SK-N-SH (cell line): ENCODE data around the gene CIAO3. TPM values are rescaled to one million over a fixed set of nuclear protein-coding genes. Genes with fewer than 3 reads are reported as not detected.

ENCODE experiments used
- CTCF ChIA-PET: fragments of 300-600, 350-600 bp; formaldehyde crosslinking; extraction: SDS; loops from one replicate; lab custom pipeline; 2021; lab: Yijun Ruan, JAX
- POLR2A ChIA-PET: fragments of 350-600 bp; sonication (Branson Sonifier 250); formaldehyde crosslinking; extraction: SDS; loops from one replicate; lab custom pipeline; 2020; ENCODE audit warnings: antibody characterized with exemption, inconsistent platforms; lab: Yijun Ruan, JAX
- DNase-seq: peaks from one replicate; pipeline ENCODE4 v3.0.0; 2012
- H2AFZ ChIP-seq: fragments of 200-600 bp; sonication (generic); 2 replicates; pipeline ENCODE4 v1.8.1; 2016; ENCODE audit warnings: antibody characterized with exemption, mild to moderate bottlenecking, low read depth
- H3F3A ChIP-seq: fragments of 200-600 bp; sonication (generic); replicated peaks from 2 replicates; pipeline ENCODE3; 2016; ENCODE audit warnings: antibody characterized with exemption, mild to moderate bottlenecking; ENCODE audit not compliant: insufficient read depth
- H3K27ac ChIP-seq, 2 experiments: fragments of 200-500 bp in 1 of 2; fragments of 200-600 bp in 1 of 2; sonication (Bioruptor generic) in 1 of 2; sonication (generic), shearing (Covaris generic) in 1 of 2; 2 replicates each; pipeline versions ENCODE4 v1.5.1 to v1.6.1; 2014 to 2016; ENCODE audit warnings: low read depth in 2 of 2, inconsistent platforms in 1 of 2, low read length in 1 of 2, mild to moderate bottlenecking in 1 of 2, mixed read lengths in 1 of 2
- H3K27me3 ChIP-seq: fragments of 200-600 bp; sonication (generic), shearing (Covaris generic); 2 replicates; pipeline ENCODE4 v1.6.1; 2016; ENCODE audit warnings: mixed run types; ENCODE audit not compliant: insufficient read depth
- H3K36me3 ChIP-seq, 2 experiments: fragments of 200-500 bp in 1 of 2; fragments of 200-600 bp in 1 of 2; sonication (Bioruptor generic) in 1 of 2; sonication (generic) in 1 of 2; replicated peaks in 1 of 2; 2 replicates each; pipeline versions ENCODE3 to v1.5.1; 2014 to 2016; ENCODE audit warnings: low read length in 1 of 2, mild to moderate bottlenecking in 1 of 2; ENCODE audit not compliant: insufficient read depth in 2 of 2, control insufficient read depth in 1 of 2
- H3K4me1 ChIP-seq, 2 experiments: fragments of 200-500 bp in 1 of 2; fragments of 200-600 bp in 1 of 2; sonication (Bioruptor generic) in 1 of 2; sonication (generic), shearing (Covaris generic) in 1 of 2; 2 replicates each; pipeline versions ENCODE4 v1.5.1 to v1.6.1; 2014 to 2016; ENCODE audit warnings: low read depth in 1 of 2, low read length in 1 of 2, mixed run types in 1 of 2; ENCODE audit not compliant: insufficient read depth in 2 of 2, control insufficient read depth in 1 of 2
- H3K4me2 ChIP-seq: fragments of 200-600 bp; sonication (generic), shearing (Covaris generic); 2 replicates; pipeline ENCODE4 v1.6.1; 2017; ENCODE audit warnings: mixed run types
- H3K4me3 ChIP-seq, 2 experiments: fragments of 200-500 bp in 1 of 2; fragments of 200-600 bp in 1 of 2; sonication (Bioruptor generic) in 1 of 2; sonication (generic), shearing (Covaris generic) in 1 of 2; 2 replicates each; pipeline versions ENCODE4 v1.5.1 to v1.8.1; 2014 to 2016; ENCODE audit warnings: low read depth in 2 of 2, inconsistent platforms in 1 of 2, low read length in 1 of 2, mild to moderate bottlenecking in 1 of 2, mixed read lengths in 1 of 2, moderate library complexity in 1 of 2
- H3K79me2 ChIP-seq: fragments of 200-600 bp; sonication (generic); 2 replicates; pipeline ENCODE4 v1.8.1; 2017; ENCODE audit warnings: mild to moderate bottlenecking; ENCODE audit not compliant: insufficient read depth
- H3K9ac ChIP-seq: fragments of 200-600 bp; sonication (generic); 2 replicates; pipeline ENCODE4 v1.6.1; 2017; ENCODE audit warnings: mixed run types
- H3K9me2 ChIP-seq: fragments of 200-600 bp; sonication (generic); 2 replicates; pipeline ENCODE4 v1.6.1; 2017; ENCODE audit warnings: mixed run types
- H3K9me3 ChIP-seq: fragments of 200-600 bp; sonication (generic); 2 replicates; pipeline ENCODE4 v1.6.1; 2017; ENCODE audit warnings: mixed run types, mild to moderate bottlenecking, moderate library complexity
- H4K20me1 ChIP-seq: fragments of 200-600 bp; sonication (generic); 2 replicates; pipeline ENCODE4 v1.6.1; 2017; ENCODE audit warnings: mild to moderate bottlenecking, mixed run types; ENCODE audit not compliant: insufficient read depth
- ELF1 ChIP-seq: IDR thresholded peaks from 2 replicates; pipeline ENCODE4 v1.4.0; 2012
- EZH2phosphoT487 ChIP-seq: fragments of 200-600 bp; sonication (generic); IDR thresholded peaks from 2 replicates; pipeline ENCODE4 v1.6.1; 2017; ENCODE audit warnings: low read depth, mixed run types, mild to moderate bottlenecking, antibody characterized with exemption, moderate library complexity, borderline replicate concordance
- FOSL2 ChIP-seq: IDR thresholded peaks from 2 replicates; pipeline ENCODE4 v1.4.0; 2012; ENCODE audit warnings: low read depth, mild to moderate bottlenecking, moderate library complexity, borderline replicate concordance
- FOXJ3 ChIP-seq: sonication (generic); formaldehyde crosslinking; IDR thresholded peaks from 2 replicates; pipeline ENCODE4 v1.5.1; 2020; ENCODE audit warnings: mild to moderate bottlenecking, missing genetic modification reagents
- GATA2 ChIP-seq: sonication (generic); formaldehyde crosslinking; IDR thresholded peaks from 2 replicates; pipeline ENCODE4 v1.5.0; 2020; ENCODE audit warnings: mild to moderate bottlenecking, missing genetic modification reagents
- JUND ChIP-seq: IDR thresholded peaks from 2 replicates; pipeline ENCODE4 v1.4.0; 2012
- MXI1 ChIP-seq: IDR thresholded peaks from 2 replicates; pipeline ENCODE4 v1.6.1; 2012; ENCODE audit warnings: mild to moderate bottlenecking, low read depth, low read length, improper control_type of control experiment
- NFIC ChIP-seq: IDR thresholded peaks from 2 replicates; pipeline ENCODE4 v1.4.0; 2012; ENCODE audit warnings: borderline replicate concordance
- SMC3 ChIP-seq: IDR thresholded peaks from 2 replicates; pipeline ENCODE4 v1.6.1; 2012; ENCODE audit warnings: low read depth, low read length, improper control_type of control experiment
- TEAD4 ChIP-seq: IDR thresholded peaks from 2 replicates; pipeline ENCODE4 v1.4.0; 2012; ENCODE audit warnings: mild to moderate bottlenecking, borderline replicate concordance; ENCODE audit not compliant: insufficient read depth
- YY1 ChIP-seq: IDR thresholded peaks from 2 replicates; pipeline ENCODE4 v1.4.0; 2012; ENCODE audit warnings: low read depth, mild to moderate bottlenecking
- WGBS: methylation state at CpG from one replicate; pipeline ENCODE4 v1.1.6; 2017; ENCODE audit warnings: low lambda C conversion rate; 5-methylcytosine and 5-hydroxymethylcytosine counted together
- polyA plus RNA-seq, 3 experiments: library from polyadenylated mRNA; depleted of rRNA; stranded (reverse); fragments of >200 nt; gene quantifications; 2 replicates each; pipeline ENCODE4 v1.2.3, GENCODE V29; 2012
- TF ChIP-seq, protein P1 (sequence below): IDR thresholded peaks from 2 replicates; pipeline ENCODE4 v1.4.0; 2012; ENCODE audit warnings: low read depth, borderline replicate concordance
- TF ChIP-seq, protein P2 (sequence below): fragments of 150-350 bp; IDR thresholded peaks from 2 replicates; pipeline ENCODE4 v1.6.1; 2017; ENCODE audit warnings: antibody characterized with exemption, low read length, low read depth, borderline replicate concordance
- TF ChIP-seq, protein P3 (sequence below): fragments of 200-600 bp; sonication (generic); IDR thresholded peaks from 2 replicates; pipeline ENCODE4 v1.6.1; 2017; ENCODE audit warnings: antibody characterized with exemption, mild to moderate bottlenecking, moderate library complexity
- TF ChIP-seq, protein P4 (sequence below): IDR thresholded peaks from 2 replicates; pipeline ENCODE4 v1.6.1; 2012; ENCODE audit warnings: mild to moderate bottlenecking, low read depth, low read length, moderate library complexity
- TF ChIP-seq, protein P5 (sequence below): IDR thresholded peaks from 2 replicates; pipeline ENCODE4 v1.4.0; 2012; ENCODE audit warnings: low read depth

CIAO3 gene
- polyA plus RNA-seq, 1 of the 3 experiments (the other 2 are of a cell fraction): 14.4 TPM

DNA sequence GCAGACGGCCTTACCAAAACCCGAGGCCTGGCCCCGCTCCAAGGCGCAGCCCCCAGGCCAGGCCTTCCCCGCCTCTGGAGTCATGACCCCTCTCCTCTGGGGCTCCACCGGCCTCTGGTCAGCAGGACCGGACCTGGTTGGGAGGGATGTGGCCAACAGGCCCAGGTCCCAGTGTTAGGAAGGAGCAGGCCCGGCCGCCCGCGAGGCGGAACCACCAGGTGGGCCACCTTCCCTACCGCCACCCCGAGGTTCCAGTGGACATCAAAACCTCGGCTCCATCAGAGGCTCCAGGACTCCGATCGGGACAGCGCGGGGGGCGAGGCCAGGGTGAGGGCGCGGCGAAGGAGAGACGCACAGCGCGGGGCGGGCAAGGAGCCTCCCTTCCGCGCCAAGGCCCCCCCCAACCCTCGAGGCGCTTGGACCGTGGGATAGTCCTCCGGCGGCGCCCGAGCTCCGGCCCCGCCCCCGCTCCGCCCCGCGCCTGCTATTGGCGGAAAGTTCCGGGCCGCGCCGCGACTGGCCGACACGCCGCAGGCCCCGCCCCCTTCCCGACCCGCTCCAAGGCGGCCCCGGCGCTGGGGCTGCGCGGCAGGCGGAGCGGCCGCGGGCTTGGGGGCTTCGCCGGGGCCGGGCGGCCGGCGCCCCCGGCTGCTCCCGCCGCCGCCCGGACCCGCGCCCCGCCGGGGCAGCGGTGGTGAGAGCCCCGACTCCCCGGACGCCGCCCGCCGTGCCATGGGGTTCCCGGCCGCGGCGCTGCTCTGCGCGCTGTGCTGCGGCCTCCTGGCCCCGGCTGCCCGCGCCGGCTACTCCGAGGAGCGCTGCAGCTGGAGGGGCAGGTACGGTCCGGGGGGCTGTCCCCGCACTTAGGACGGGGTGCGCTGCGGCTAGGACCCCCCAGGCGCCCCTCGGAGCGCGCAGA is 26.0 kb downstream of the CIAO3 start, which contains the start of gene METRN:
TSS of gene METRN (plus strand) at position 561 of the 919 bp plus-strand sequence. CDS start at position 733, 172 bp downstream.
- DNase-seq: peak; percentile 92

DNA sequence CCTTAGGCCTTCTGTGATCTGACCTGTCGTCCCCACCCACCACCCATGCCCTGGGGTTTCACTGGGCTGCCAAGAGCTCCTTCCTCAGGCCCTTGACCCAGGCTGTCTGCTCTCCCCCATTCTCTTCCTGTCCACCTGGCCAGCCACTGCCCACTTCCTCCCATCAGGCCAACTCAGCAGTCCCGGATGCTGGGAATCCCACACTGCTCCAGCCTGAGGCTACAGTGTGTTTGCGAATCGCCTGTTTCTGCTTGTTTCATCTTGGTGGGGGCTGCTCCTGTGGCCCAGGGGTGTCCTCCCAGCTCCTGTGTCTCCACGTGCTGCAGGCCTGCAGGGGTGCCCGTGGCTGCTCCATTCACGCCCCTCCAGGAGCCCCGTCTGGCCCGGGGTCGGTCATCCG is 26.7 kb downstream of the CIAO3 start:
- H3K36me3 ChIP-seq: peaks cover 0 to 4% of the 10 kb centered on the region in 2 experiments
- 88% methylated on average over 10 of the region's 11 CpGs for WGBS
- H3K9me3 ChIP-seq: no peaks in the 10 kb centered on the region
- CTCF ChIA-PET: interaction anchor here (1.1 to 22.4 kb wide), 6 partner anchors 10 to 71 kb away, joined by 4 to 358 read pairs (median 17); partner anchors contain the start of genes ANTKMT, CCDC78, CHTF18 and CIAO3
- H3K4me1 ChIP-seq: peaks cover 23 to 51% of the 10 kb centered on the region in 2 experiments; a peak in 2 of 4 replicates
- no peak overlapping the region for H3K9ac ChIP-seq
- H3K79me2 ChIP-seq: 0 out of 2 replicates have a peak, but pooled peaks cover 2% of the 10 kb centered on the region
- H3K9me2 ChIP-seq: no peaks in the 10 kb centered on the region
- no peak overlapping the region for H2AFZ ChIP-seq
- peak overlapping the region in 1 of 2 experiments; percentile 35; a peak in 1 of 4 replicates for H3K27ac ChIP-seq
- H4K20me1 ChIP-seq: peaks cover 12% of the 10 kb centered on the region; the same call in 1 of the 2 replicates
- peak overlapping the region; percentile 73 for H3K4me2 ChIP-seq
- H3K4me3 ChIP-seq: no peak overlapping the region; a peak in 1 of 4 replicates
- no peak for DNase-seq
- H3K27me3 ChIP-seq: no peaks in the 10 kb centered on the region
- H3F3A ChIP-seq: peaks cover 28% of the 10 kb centered on the region
- POLR2A ChIA-PET: interaction anchor here (1.2 to 1.4 kb wide), 2 partner anchors 11 to 14 kb away, joined by 3 to 4 read pairs; no protein-coding TSS in a partner anchor
- TF ChIP-seq, protein P1, sequence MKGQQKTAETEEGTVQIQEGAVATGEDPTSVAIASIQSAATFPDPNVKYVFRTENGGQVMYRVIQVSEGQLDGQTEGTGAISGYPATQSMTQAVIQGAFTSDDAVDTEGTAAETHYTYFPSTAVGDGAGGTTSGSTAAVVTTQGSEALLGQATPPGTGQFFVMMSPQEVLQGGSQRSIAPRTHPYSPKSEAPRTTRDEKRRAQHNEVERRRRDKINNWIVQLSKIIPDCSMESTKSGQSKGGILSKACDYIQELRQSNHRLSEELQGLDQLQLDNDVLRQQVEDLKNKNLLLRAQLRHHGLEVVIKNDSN: no peak
- TF ChIP-seq EZH2phosphoT487: no peak
- TF ChIP-seq, protein P2, sequence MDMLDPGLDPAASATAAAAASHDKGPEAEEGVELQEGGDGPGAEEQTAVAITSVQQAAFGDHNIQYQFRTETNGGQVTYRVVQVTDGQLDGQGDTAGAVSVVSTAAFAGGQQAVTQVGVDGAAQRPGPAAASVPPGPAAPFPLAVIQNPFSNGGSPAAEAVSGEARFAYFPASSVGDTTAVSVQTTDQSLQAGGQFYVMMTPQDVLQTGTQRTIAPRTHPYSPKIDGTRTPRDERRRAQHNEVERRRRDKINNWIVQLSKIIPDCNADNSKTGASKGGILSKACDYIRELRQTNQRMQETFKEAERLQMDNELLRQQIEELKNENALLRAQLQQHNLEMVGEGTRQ: no peak
- TF ChIP-seq MXI1: no peak
- no peak for TF ChIP-seq YY1
- TF ChIP-seq SMC3: no peak
- no peak for TF ChIP-seq JUND
- TF ChIP-seq, protein P3, sequence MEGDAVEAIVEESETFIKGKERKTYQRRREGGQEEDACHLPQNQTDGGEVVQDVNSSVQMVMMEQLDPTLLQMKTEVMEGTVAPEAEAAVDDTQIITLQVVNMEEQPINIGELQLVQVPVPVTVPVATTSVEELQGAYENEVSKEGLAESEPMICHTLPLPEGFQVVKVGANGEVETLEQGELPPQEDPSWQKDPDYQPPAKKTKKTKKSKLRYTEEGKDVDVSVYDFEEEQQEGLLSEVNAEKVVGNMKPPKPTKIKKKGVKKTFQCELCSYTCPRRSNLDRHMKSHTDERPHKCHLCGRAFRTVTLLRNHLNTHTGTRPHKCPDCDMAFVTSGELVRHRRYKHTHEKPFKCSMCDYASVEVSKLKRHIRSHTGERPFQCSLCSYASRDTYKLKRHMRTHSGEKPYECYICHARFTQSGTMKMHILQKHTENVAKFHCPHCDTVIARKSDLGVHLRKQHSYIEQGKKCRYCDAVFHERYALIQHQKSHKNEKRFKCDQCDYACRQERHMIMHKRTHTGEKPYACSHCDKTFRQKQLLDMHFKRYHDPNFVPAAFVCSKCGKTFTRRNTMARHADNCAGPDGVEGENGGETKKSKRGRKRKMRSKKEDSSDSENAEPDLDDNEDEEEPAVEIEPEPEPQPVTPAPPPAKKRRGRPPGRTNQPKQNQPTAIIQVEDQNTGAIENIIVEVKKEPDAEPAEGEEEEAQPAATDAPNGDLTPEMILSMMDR: no peak
- no peak for TF ChIP-seq TEAD4

More for the DNA sequence above, 26.0 kb downstream of the CIAO3 start, which contains the start of gene METRN:
- H3K79me2 ChIP-seq: 0 out of 2 replicates have a peak, but pooled peaks cover 2% of the 10 kb centered on the region
- 77% methylated on average over 5 of the region's 108 CpGs for WGBS
- H3K4me3 ChIP-seq: peak within 1 kb of the TSS; percentile 66 to 70
- TF ChIP-seq NFIC: no peak
- TF ChIP-seq FOXJ3: no peak
- TF ChIP-seq GATA2 (CRISPR knock-in tag): no peak
- no peak for TF ChIP-seq EZH2phosphoT487
- no peak for TF ChIP-seq FOSL2
- TF ChIP-seq, protein P4, sequence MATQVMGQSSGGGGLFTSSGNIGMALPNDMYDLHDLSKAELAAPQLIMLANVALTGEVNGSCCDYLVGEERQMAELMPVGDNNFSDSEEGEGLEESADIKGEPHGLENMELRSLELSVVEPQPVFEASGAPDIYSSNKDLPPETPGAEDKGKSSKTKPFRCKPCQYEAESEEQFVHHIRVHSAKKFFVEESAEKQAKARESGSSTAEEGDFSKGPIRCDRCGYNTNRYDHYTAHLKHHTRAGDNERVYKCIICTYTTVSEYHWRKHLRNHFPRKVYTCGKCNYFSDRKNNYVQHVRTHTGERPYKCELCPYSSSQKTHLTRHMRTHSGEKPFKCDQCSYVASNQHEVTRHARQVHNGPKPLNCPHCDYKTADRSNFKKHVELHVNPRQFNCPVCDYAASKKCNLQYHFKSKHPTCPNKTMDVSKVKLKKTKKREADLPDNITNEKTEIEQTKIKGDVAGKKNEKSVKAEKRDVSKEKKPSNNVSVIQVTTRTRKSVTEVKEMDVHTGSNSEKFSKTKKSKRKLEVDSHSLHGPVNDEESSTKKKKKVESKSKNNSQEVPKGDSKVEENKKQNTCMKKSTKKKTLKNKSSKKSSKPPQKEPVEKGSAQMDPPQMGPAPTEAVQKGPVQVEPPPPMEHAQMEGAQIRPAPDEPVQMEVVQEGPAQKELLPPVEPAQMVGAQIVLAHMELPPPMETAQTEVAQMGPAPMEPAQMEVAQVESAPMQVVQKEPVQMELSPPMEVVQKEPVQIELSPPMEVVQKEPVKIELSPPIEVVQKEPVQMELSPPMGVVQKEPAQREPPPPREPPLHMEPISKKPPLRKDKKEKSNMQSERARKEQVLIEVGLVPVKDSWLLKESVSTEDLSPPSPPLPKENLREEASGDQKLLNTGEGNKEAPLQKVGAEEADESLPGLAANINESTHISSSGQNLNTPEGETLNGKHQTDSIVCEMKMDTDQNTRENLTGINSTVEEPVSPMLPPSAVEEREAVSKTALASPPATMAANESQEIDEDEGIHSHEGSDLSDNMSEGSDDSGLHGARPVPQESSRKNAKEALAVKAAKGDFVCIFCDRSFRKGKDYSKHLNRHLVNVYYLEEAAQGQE: no peak
- no peak for TF ChIP-seq ELF1
- TF ChIP-seq, protein P5, sequence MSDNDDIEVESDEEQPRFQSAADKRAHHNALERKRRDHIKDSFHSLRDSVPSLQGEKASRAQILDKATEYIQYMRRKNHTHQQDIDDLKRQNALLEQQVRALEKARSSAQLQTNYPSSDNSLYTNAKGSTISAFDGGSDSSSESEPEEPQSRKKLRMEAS: peak; percentile 83
- ChIA-PET CTCF (interaction anchor here (1.1 to 22.4 kb wide), 8 partner anchors 10 to 70 kb away, joined by 4 to 358 read pairs (median 20); partner anchors contain the start of genes ANTKMT, CCDC78, CHTF18 and CIAO3), POLR2A (interaction anchor here (1.2 to 2.6 kb wide), 5 partner anchors 8 to 54 kb away, joined by 3 to 13 read pairs (median 4); partner anchors contain the start of gene CCDC78)
- H3K9ac ChIP-seq: peak within 1 kb of the TSS; percentile 67
- no peaks in the 10 kb centered on the region for H3K9me3 ChIP-seq
- no peaks in the 10 kb centered on the region for H3K9me2 ChIP-seq
- peaks cover 23 to 51% of the 10 kb centered on the region in 2 experiments; a peak in 3 of 4 replicates for H3K4me1 ChIP-seq
- H4K20me1 ChIP-seq: peaks cover 12% of the 10 kb centered on the region; the same call in 1 of the 2 replicates
- H3F3A ChIP-seq: peaks cover 32% of the 10 kb centered on the region
- H3K27me3 ChIP-seq: no peaks in the 10 kb centered on the region
- peaks cover 0 to 4% of the 10 kb centered on the region in 2 experiments for H3K36me3 ChIP-seq
- peak within 1 kb of the TSS; percentile 56 to 91; a peak in 3 of 4 replicates for H3K27ac ChIP-seq
- peak within 1 kb of the TSS; percentile 93 for H3K4me2 ChIP-seq
- no peak within 1 kb of the TSS for H2AFZ ChIP-seq
